Karpas-422 (cell line): ENCODE measurements around the gene MCC. TPM values are rescaled to one million over a fixed set of nuclear protein-coding genes. Genes with fewer than 3 reads are reported as not detected.

Source experiments
- DNase-seq: peaks from one replicate; pipeline ENCODE4 v3.0.0-alpha.2; 2015
- H2AFZ ChIP-seq: fragments of 200-600 bp; sonication (generic); 2 replicates; pipeline ENCODE4 v1.6.1; 2014; ENCODE audit warnings: antibody characterized with exemption, low read length, mixed read lengths
- H3K27ac ChIP-seq: fragments of 200-600 bp; sonication (generic); 2 replicates; pipeline ENCODE4 v1.5.1; 2014; ENCODE audit warnings: mild to moderate bottlenecking, low read length, moderate library complexity
- H3K27me3 ChIP-seq: fragments of 200-600 bp; sonication (generic); 2 replicates; pipeline ENCODE4 v1.6.1; 2014; ENCODE audit warnings: low read length, mixed read lengths
- H3K36me3 ChIP-seq: fragments of 200-600 bp; sonication (generic); 2 replicates; pipeline ENCODE4 v1.6.1; 2014; ENCODE audit warnings: low read length, mixed read lengths; ENCODE audit not compliant: insufficient read depth
- H3K4me1 ChIP-seq: fragments of 200-600 bp; sonication (generic); 2 replicates; pipeline ENCODE4 v1.6.1; 2014; ENCODE audit warnings: mild to moderate bottlenecking, low read length, mixed read lengths
- H3K4me2 ChIP-seq: fragments of 200-600 bp; sonication (generic); 2 replicates; pipeline ENCODE4 v1.6.1; 2014; ENCODE audit warnings: low read length, low read depth, mild to moderate bottlenecking; ENCODE audit not compliant: poor library complexity, severe bottlenecking
- H3K4me3 ChIP-seq: fragments of 200-600 bp; sonication (generic); 2 replicates; pipeline ENCODE4 v1.5.1; 2014; ENCODE audit warnings: mild to moderate bottlenecking, antibody characterized with exemption, low read length, mixed read lengths
- H3K79me2 ChIP-seq: fragments of 200-600 bp; sonication (generic); 2 replicates; pipeline ENCODE4 v1.6.1; 2014; ENCODE audit warnings: mild to moderate bottlenecking, low read length, mixed read lengths
- H3K9ac ChIP-seq: fragments of 200-600 bp; sonication (generic); 2 replicates; pipeline ENCODE4 v1.6.0; 2014; ENCODE audit warnings: low read length
- H3K9me2 ChIP-seq: fragments of 200-600 bp; sonication (generic), shearing (Covaris generic); replicated peaks from 2 replicates; pipeline ENCODE4 v1.6.0; 2014; ENCODE audit warnings: mild to moderate bottlenecking, low read length, moderate library complexity; ENCODE audit not compliant: insufficient read depth
- H3K9me3 ChIP-seq: fragments of 300-700, 200-600 bp; sonication (generic); 2 replicates; pipeline ENCODE4 v1.6.1; 2014; ENCODE audit warnings: low read length, mixed read lengths
- H4K20me1 ChIP-seq: fragments of 200-600 bp; sonication (generic); 2 replicates; pipeline ENCODE4 v1.6.1; 2014; ENCODE audit warnings: mild to moderate bottlenecking, antibody characterized with exemption, low read length, low read depth; ENCODE audit not compliant: insufficient read depth
- total RNA-seq: library from RNA; depleted of rRNA; stranded (reverse); fragments of >200 nt; shearing (Covaris generic); gene quantifications from 2 replicates; pipeline ENCODE4 v1.2.3, GENCODE V29; 2014; ENCODE audit warnings: low replicate concordance

MCC gene
- total RNA-seq, 1 experiment from 2014 or later, result 5.5 TPM

- H2AFZ ChIP-seq, result no peak overlapping the region
- no peak overlapping the region for H3K4me3 ChIP-seq
- no peak overlapping the region for H3K27ac ChIP-seq
- no peaks in the 10 kb centered on the region for H4K20me1 ChIP-seq
- peaks cover 22% of the 10 kb centered on the region for H3K4me1 ChIP-seq
- peaks cover 53% of the 10 kb centered on the region for H3K36me3 ChIP-seq
- no peak for DNase-seq
- no peaks in the 10 kb centered on the region for H3K9me3 ChIP-seq
- no peaks in the 10 kb centered on the region for H3K9me2 ChIP-seq
- no peak overlapping the region for H3K9ac ChIP-seq
- H3K4me2 ChIP-seq, result no peak overlapping the region
- peaks cover 1% of the 10 kb centered on the region for H3K79me2 ChIP-seq
- H3K27me3 ChIP-seq, result no peaks in the 10 kb centered on the region
These were observed 462.7 kb downstream of the MCC start for GRCh38 chr5:113025596-113025995.

GRCh38 chr5:113024076-113024697 lies 464.1 kb downstream of the MCC start:
- no peak overlapping the region for H3K4me3 ChIP-seq
- H3K9me3 ChIP-seq, result no peaks in the 10 kb centered on the region
- H3K79me2 ChIP-seq, result peaks cover 5% of the 10 kb centered on the region
- H3K4me1 ChIP-seq, result peaks cover 28% of the 10 kb centered on the region
- no peak overlapping the region for H2AFZ ChIP-seq
- no peak overlapping the region for H3K4me2 ChIP-seq
- H3K9me2 ChIP-seq, result no peaks in the 10 kb centered on the region
- no peaks in the 10 kb centered on the region for H3K27me3 ChIP-seq
- no peak overlapping the region for H3K27ac ChIP-seq
- DNase-seq, result no peak
- H3K9ac ChIP-seq, result no peak overlapping the region
- H4K20me1 ChIP-seq, result no peaks in the 10 kb centered on the region
- H3K36me3 ChIP-seq, result peaks cover 67% of the 10 kb centered on the region

- Histone ChIP-seq H3K4me2 (peak overlapping the region; percentile 39), H3K9me2 (no peaks in the 10 kb centered on the region), H3K27ac (peak overlapping the region; percentile 64), H3K79me2 (peaks cover 12% of the 10 kb centered on the region), H3K9me3 (no peaks in the 10 kb centered on the region), H3K36me3 (peaks cover 63% of the 10 kb centered on the region), H3K9ac (no peak overlapping the region), H3K4me3 (no peak overlapping the region), H3K4me1 (peaks cover 28% of the 10 kb centered on the region), H2AFZ (no peak overlapping the region), H3K27me3 (no peaks in the 10 kb centered on the region), H4K20me1 (no peaks in the 10 kb centered on the region)
- no peak for DNase-seq
These were observed 465.6 kb downstream of the MCC start for GRCh38 chr5:113022661-113023060.

- Histone ChIP-seq H4K20me1 (no peaks in the 10 kb centered on the region), H3K9ac (no peak overlapping the region), H3K9me2 (no peaks in the 10 kb centered on the region), H2AFZ (no peak overlapping the region), H3K36me3 (peaks cover 45% of the 10 kb centered on the region), H3K79me2 (peaks cover 23% of the 10 kb centered on the region), H3K27ac (no peak overlapping the region), H3K4me1 (peaks cover 28% of the 10 kb centered on the region), H3K9me3 (no peaks in the 10 kb centered on the region), H3K27me3 (no peaks in the 10 kb centered on the region), H3K4me3 (no peak overlapping the region), H3K4me2 (no peak overlapping the region)
- no peak for DNase-seq
These were observed 467.6 kb downstream of the MCC start for GRCh38 chr5:113020461-113021273.

GRCh38 chr5:113017881-113018635 lies 470.2 kb downstream of the MCC start:
- H3K9me3 ChIP-seq, result no peaks in the 10 kb centered on the region
- H3K27me3 ChIP-seq, result no peaks in the 10 kb centered on the region
- no peak overlapping the region for H3K27ac ChIP-seq
- H4K20me1 ChIP-seq, result no peaks in the 10 kb centered on the region
- H3K9me2 ChIP-seq, result no peaks in the 10 kb centered on the region
- H3K36me3 ChIP-seq, result peaks cover 51% of the 10 kb centered on the region
- no peak overlapping the region for H3K4me3 ChIP-seq
- no peak for DNase-seq
- H3K4me2 ChIP-seq, result no peak overlapping the region
- peaks cover 28% of the 10 kb centered on the region for H3K4me1 ChIP-seq
- no peak overlapping the region for H2AFZ ChIP-seq
- H3K9ac ChIP-seq, result no peak overlapping the region
- H3K79me2 ChIP-seq, result peaks cover 48% of the 10 kb centered on the region

- Histone ChIP-seq H4K20me1 (no peaks in the 10 kb centered on the region), H3K9me3 (no peaks in the 10 kb centered on the region), H3K27me3 (no peaks in the 10 kb centered on the region), H2AFZ (no peak overlapping the region), H3K4me3 (no peak overlapping the region), H3K27ac (no peak overlapping the region), H3K4me2 (no peak overlapping the region), H3K79me2 (peaks cover 32% of the 10 kb centered on the region), H3K9me2 (no peaks in the 10 kb centered on the region), H3K36me3 (peaks cover 51% of the 10 kb centered on the region), H3K9ac (no peak overlapping the region), H3K4me1 (no peaks in the 10 kb centered on the region)
- DNase-seq, result no peak
These were observed 482.8 kb downstream of the MCC start for GRCh38 chr5:113005454-113005853.

- peaks cover 43% of the 10 kb centered on the region; the same call in 1 of the 2 replicates for H3K36me3 ChIP-seq
These were observed 484.5 kb downstream of the MCC start for GRCh38 chr5:113003763-113004162.

GRCh38 chr5:113002423-113002822 lies 485.8 kb downstream of the MCC start:
- no peaks in the 10 kb centered on the region for H3K27me3 ChIP-seq
- peaks cover 45% of the 10 kb centered on the region for H3K79me2 ChIP-seq
- no peak overlapping the region for H3K4me2 ChIP-seq
- no peak overlapping the region for H3K9ac ChIP-seq
- H4K20me1 ChIP-seq, result no peaks in the 10 kb centered on the region
- no peaks in the 10 kb centered on the region for H3K9me2 ChIP-seq
- peaks cover 42% of the 10 kb centered on the region; the same call in 1 of the 2 replicates for H3K36me3 ChIP-seq
- H2AFZ ChIP-seq, result no peak overlapping the region
- no peak overlapping the region for H3K27ac ChIP-seq
- no peak for DNase-seq
- no peaks in the 10 kb centered on the region for H3K9me3 ChIP-seq
- no peaks in the 10 kb centered on the region for H3K4me1 ChIP-seq
- H3K4me3 ChIP-seq, result no peak overlapping the region

More at GRCh38 chr5:113003763-113004162, 484.5 kb downstream of the MCC start:
- H4K20me1 ChIP-seq, result no peaks in the 10 kb centered on the region
- no peaks in the 10 kb centered on the region for H3K27me3 ChIP-seq
- DNase-seq, result no peak
- H3K79me2 ChIP-seq, result peaks cover 35% of the 10 kb centered on the region
- no peak overlapping the region for H3K4me2 ChIP-seq
- H2AFZ ChIP-seq, result no peak overlapping the region
- no peak overlapping the region for H3K27ac ChIP-seq
- no peaks in the 10 kb centered on the region for H3K9me3 ChIP-seq
- no peak overlapping the region for H3K9ac ChIP-seq
- H3K4me3 ChIP-seq, result no peak overlapping the region
- no peaks in the 10 kb centered on the region for H3K9me2 ChIP-seq
- H3K4me1 ChIP-seq, result no peaks in the 10 kb centered on the region
